Ovary (tissue), 9 donors: ENCODE results near the gene MEOX2. TPM values are rescaled to one million over a fixed set of nuclear protein-coding genes. Genes with fewer than 3 reads are reported as not detected.

Experiments used
- DNase-seq, 5 donors: peaks; one replicate each; pipeline ENCODE4 v3.0.0-alpha.2; 2019 to 2020
- H3K27ac ChIP-seq, 2 donors: fragments of 200-600 bp; one replicate each; pipeline versions ENCODE4 v1.5.1 to v1.8.0; 2019 to 2022
- H3K27me3 ChIP-seq: fragments of 200-600 bp; one replicate; pipeline ENCODE4 v1.8.0; 2022
- H3K36me3 ChIP-seq: fragments of 200-600 bp; sonication (generic); one replicate; pipeline ENCODE4 v1.5.1; 2019
- H3K4me1 ChIP-seq: one replicate; pipeline ENCODE4 v1.8.1; 2013; ENCODE audit warnings: mild to moderate bottlenecking, moderate library complexity; ENCODE audit not compliant: insufficient read depth
- H3K4me3 ChIP-seq: fragments of 200-600 bp; sonication (generic); one replicate; pipeline ENCODE4 v1.5.1; 2017
- H3K9me3 ChIP-seq, 2 donors: fragments of 200-600 bp in 1 of 2; sonication (generic) in 1 of 2; one replicate each; pipeline versions ENCODE4 v1.5.1 to v1.8.1; 2013 to 2019; ENCODE audit warnings: mild to moderate bottlenecking in 1 of 2, moderate library complexity in 1 of 2
- EP300 ChIP-seq: sonication (generic); formaldehyde crosslinking; IDR thresholded peaks from one replicate; pipeline ENCODE4 v1.6.1; 2017; ENCODE audit warnings: antibody characterized with exemption
- POLR2A ChIP-seq: fragments of 450-650 bp; IDR thresholded peaks from one replicate; pipeline ENCODE4 v1.6.1; 2017; ENCODE audit warnings: antibody characterized with exemption, mild to moderate bottlenecking, moderate library complexity
- WGBS, 3 donors: extraction: QIAGEN DNeasy Blood & Tissue Kit in 1 of 3; methylation state at CpG; one replicate each; pipeline versions ENCODE4 v1.1.5 to v1.1.7; 2013 to 2017; 5-methylcytosine and 5-hydroxymethylcytosine counted together
- intact Hi-C, 4 donors: fragments of 100-400 bp; cut with DNase I; formaldehyde crosslinking; loops; one replicate each; pipeline versions ENCODE4 v1.11.0 to v1.15.1; 2022 to 2023
- polyA plus RNA-seq, 2 donors: library from polyadenylated mRNA; stranded (reverse); fragments of 200-250 nt in 1 of 2; fragments of 350-450 nt in 1 of 2; fragmentation: Illumina TruSeq in 1 of 2; extraction: RNeasy Lipid Tissue Mini Kit (QIAGEN cat#74804) in 1 of 2; gene quantifications; one replicate each; pipeline ENCODE4 v1.2.3, GENCODE V29; 2013 to 2014
- total RNA-seq, 7 donors: library from RNA; depleted of rRNA in 2 of 7; stranded (reverse); fragments of >200 nt in 2 of 7; fragmentation: NEBNext Ultra II Directional in 3 of 7; extraction: Animal tissue kit (Norgen Biotek cat#: 25700) in 3 of 7; gene quantifications; one replicate each; pipeline versions ENCODE4 v1.1.0 to v1.2.4, GENCODE V29; 2016 to 2023
- TF ChIP-seq, protein P1 (sequence below), 3 donors: fragments of 450-650 bp in 2 of 3; fragments of 200-600 bp in 1 of 3; IDR thresholded peaks; one replicate each; pipeline versions ENCODE4 v1.5.1 to v1.8.0; 2016 to 2022; ENCODE audit warnings: antibody characterized with exemption in 3 of 3, mild to moderate bottlenecking in 1 of 3
- donor health status: DM: no; HTN: no; CAD: no; lungs with moderate emphysema.
- donor health status: DM: no; HTN: no; CAD: no.
- donor health status: Bipolar disorder and iron deficiency.
- donor health status: DM: yes; HTN: yes; CAD: no.
- donor health status: DM: no; HTN: no; CAD: no.
- donor health status: DM: yes; HTN: yes; CAD: no.

MEOX2 gene
- total and polyA plus RNA-seq, 9 donors, result 1.3 to 15.4 (median 1.6) TPM

GRCh38 chr7:15707570-15707969 is 21.1 kb upstream of the MEOX2 start:
- whole genome bisulfite sequencing, 3 donors, result 46 to 83% (median 82%) methylated on average over 1 of the region's 1 CpG
- TF ChIP-seq POLR2A (no peak), EP300 (no peak)
- TF ChIP-seq, protein P1, sequence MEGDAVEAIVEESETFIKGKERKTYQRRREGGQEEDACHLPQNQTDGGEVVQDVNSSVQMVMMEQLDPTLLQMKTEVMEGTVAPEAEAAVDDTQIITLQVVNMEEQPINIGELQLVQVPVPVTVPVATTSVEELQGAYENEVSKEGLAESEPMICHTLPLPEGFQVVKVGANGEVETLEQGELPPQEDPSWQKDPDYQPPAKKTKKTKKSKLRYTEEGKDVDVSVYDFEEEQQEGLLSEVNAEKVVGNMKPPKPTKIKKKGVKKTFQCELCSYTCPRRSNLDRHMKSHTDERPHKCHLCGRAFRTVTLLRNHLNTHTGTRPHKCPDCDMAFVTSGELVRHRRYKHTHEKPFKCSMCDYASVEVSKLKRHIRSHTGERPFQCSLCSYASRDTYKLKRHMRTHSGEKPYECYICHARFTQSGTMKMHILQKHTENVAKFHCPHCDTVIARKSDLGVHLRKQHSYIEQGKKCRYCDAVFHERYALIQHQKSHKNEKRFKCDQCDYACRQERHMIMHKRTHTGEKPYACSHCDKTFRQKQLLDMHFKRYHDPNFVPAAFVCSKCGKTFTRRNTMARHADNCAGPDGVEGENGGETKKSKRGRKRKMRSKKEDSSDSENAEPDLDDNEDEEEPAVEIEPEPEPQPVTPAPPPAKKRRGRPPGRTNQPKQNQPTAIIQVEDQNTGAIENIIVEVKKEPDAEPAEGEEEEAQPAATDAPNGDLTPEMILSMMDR (IDR thresholded peaks at IDR 0.05), result no peak
- Histone ChIP-seq H3K27me3 (no peaks in the 10 kb centered on the region), H3K27ac (no peak overlapping the region), H3K4me3 (no peak overlapping the region), H3K9me3 (no peaks in the 10 kb centered on the region), H3K36me3 (no peaks in the 10 kb centered on the region), H3K4me1 (no peaks in the 10 kb centered on the region)
- no peak for DNase-seq
- intact Hi-C loops, result no loop called here

DNA sequence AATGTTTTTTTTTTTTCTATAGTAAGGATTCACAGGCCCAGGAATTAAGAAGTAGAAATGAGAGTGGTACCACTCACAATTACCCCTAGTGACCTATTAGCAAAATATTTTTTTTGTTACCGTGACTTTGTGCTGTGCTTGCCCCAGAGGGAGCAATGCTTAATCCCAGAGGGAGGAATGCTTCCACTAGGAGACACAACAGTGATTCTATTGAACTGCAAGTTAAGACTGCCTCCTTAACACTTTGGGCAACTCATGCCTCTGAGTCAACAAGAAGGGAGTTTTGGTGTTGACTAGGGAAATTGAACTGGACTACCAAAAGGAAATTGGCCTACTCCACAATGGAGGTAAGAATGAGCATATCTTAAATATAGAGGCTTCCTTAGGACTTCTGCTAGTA is 17.2 kb upstream of the MEOX2 start:
- WGBS, 3 donors, result 71 to 90% (median 72%) methylated on average over 1 of the region's 1 CpG
- H3K27me3 ChIP-seq, result no peaks in the 10 kb centered on the region
- DNase-seq, result no peak
- no peak overlapping the region for H3K27ac ChIP-seq
- no peaks in the 10 kb centered on the region for H3K36me3 ChIP-seq
- no peak overlapping the region for H3K4me3 ChIP-seq
- H3K4me1 ChIP-seq, result no peaks in the 10 kb centered on the region
- no peaks in the 10 kb centered on the region for H3K9me3 ChIP-seq
- TF ChIP-seq, protein P1 (IDR thresholded peaks at IDR 0.05), result no peak
- TF ChIP-seq EP300 (no peak), POLR2A (no peak)
- intact Hi-C loops, result no loop called here

- no peak overlapping the region for H3K4me3 ChIP-seq
- WGBS, 3 donors, result 95 to 96% (median 96%) methylated on average over 5 of the region's 5 CpGs
- no peaks in the 10 kb centered on the region for H3K27me3 ChIP-seq
- intact Hi-C loops, result no loop called here
- no peak for DNase-seq
- TF ChIP-seq EP300, result no peak
- TF ChIP-seq, protein P1 (IDR thresholded peaks at IDR 0.05), result no peak
- no peak for TF ChIP-seq POLR2A
- no peak overlapping the region for H3K27ac ChIP-seq
- peaks cover 2% of the 10 kb centered on the region for H3K4me1 ChIP-seq
- H3K36me3 ChIP-seq, result no peaks in the 10 kb centered on the region
- H3K9me3 ChIP-seq, result no peaks in the 10 kb centered on the region
Measured at GRCh38 chr7:15692501-15693020, 6.1 kb upstream of the MEOX2 start.

DNA sequence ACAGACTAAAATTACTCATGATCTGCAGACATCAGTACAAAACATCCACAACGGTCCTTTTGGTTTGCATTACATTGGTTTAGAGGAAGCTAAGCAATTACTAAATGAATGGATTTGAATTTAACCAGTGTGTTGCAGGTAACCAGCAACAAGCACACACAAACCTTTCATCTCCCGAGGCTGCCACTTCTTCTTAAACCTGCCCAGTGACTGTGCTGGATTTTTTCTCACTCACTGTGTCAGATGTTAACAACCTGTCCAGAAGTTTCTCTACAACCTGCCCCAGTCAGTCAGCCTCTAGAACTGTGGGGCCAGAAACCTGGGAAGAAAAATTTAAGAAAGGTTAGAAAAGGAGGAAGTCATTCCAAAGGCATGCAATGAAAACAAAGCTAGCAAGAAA is 2.4 kb upstream of the MEOX2 start:
- Histone ChIP-seq H3K9me3 (no peaks in the 10 kb centered on the region), H3K27ac (no peak overlapping the region), H3K4me3 (no peak overlapping the region), H3K27me3 (no peaks in the 10 kb centered on the region), H3K4me1 (peaks cover 4% of the 10 kb centered on the region), H3K36me3 (no peaks in the 10 kb centered on the region)
- no peak for TF ChIP-seq POLR2A
- TF ChIP-seq, protein P1 (IDR thresholded peaks at IDR 0.05), result no peak
- no peak for TF ChIP-seq EP300
- intact Hi-C loops, result loop anchor here in 1 of 4 donors (10.0 kb wide), 1 partner anchor 136 kb away; no protein-coding TSS in a partner anchor
- 58 to 74% (median 64%) methylated on average over 2 of the region's 2 CpGs for WGBS, 3 donors
- DNase-seq, result no peak
